Hepatocyte (in vitro differentiated cells): ENCODE measurements around the gene MTA3. TPM values are rescaled to one million over a fixed set of nuclear protein-coding genes. Genes with fewer than 3 reads are reported as not detected.

Source experiments
- DNase-seq: peaks from one replicate; pipeline ENCODE4 v3.0.0-alpha.2; 2016; ENCODE audit warnings: low spot score
- H2AFZ ChIP-seq: fragments of 200-600 bp; sonication (generic); 2 replicates; pipeline ENCODE4 v1.6.0; 2016; ENCODE audit warnings: antibody characterized with exemption, mild to moderate bottlenecking
- H3K27ac ChIP-seq: fragments of 200-600 bp; sonication (generic); 2 replicates; pipeline ENCODE4 v1.5.1; 2016; ENCODE audit warnings: mild to moderate bottlenecking
- H3K27me3 ChIP-seq: fragments of 200-600 bp; sonication (generic); 2 replicates; pipeline ENCODE4 v1.6.1; 2016
- H3K36me3 ChIP-seq: fragments of 200-600 bp; sonication (generic); replicated peaks from 2 replicates; pipeline ENCODE4 v1.5.1; 2016; ENCODE audit warnings: low read depth; ENCODE audit not compliant: insufficient read depth
- H3K4me1 ChIP-seq: fragments of 200-600 bp; sonication (generic); 2 replicates; pipeline ENCODE4 v1.5.1; 2016; ENCODE audit warnings: mild to moderate bottlenecking, moderate library complexity; ENCODE audit not compliant: insufficient read depth
- H3K4me2 ChIP-seq: fragments of 200-600 bp; sonication (generic); 2 replicates; pipeline ENCODE4 v1.6.0; 2016
- H3K4me3 ChIP-seq: fragments of 200-600 bp; sonication (generic); 2 replicates; pipeline ENCODE4 v1.5.1; 2016; ENCODE audit warnings: mild to moderate bottlenecking
- H3K79me2 ChIP-seq: fragments of 200-600 bp; sonication (generic); 2 replicates; pipeline ENCODE4 v1.6.0; 2017; ENCODE audit warnings: mild to moderate bottlenecking
- H3K9me2 ChIP-seq: fragments of 200-600 bp; sonication (generic); replicated peaks from 2 replicates; pipeline ENCODE4 v1.6.0; 2017; ENCODE audit warnings: mild to moderate bottlenecking; ENCODE audit not compliant: insufficient read depth
- H3K9me3 ChIP-seq: fragments of 200-600 bp; sonication (generic); 2 replicates; pipeline ENCODE4 v1.5.1; 2016; ENCODE audit warnings: low read depth, mild to moderate bottlenecking
- H4K20me1 ChIP-seq: fragments of 200-600 bp; sonication (generic); 2 replicates; pipeline ENCODE4 v1.6.0; 2016; ENCODE audit warnings: mild to moderate bottlenecking; ENCODE audit not compliant: insufficient read depth, poor library complexity, severe bottlenecking
- EZH2 ChIP-seq: fragments of 200-600 bp; sonication (generic); IDR thresholded peaks from 2 replicates; pipeline ENCODE4 v1.6.1; 2016; ENCODE audit warnings: antibody characterized with exemption, mild to moderate bottlenecking, borderline replicate concordance
- EZH2phosphoT487 ChIP-seq: fragments of 200-600 bp; sonication (generic); IDR thresholded peaks from one replicate; pipeline ENCODE4 v1.6.1; 2018; ENCODE audit warnings: antibody characterized with exemption, mild to moderate bottlenecking, low read depth, moderate library complexity; ENCODE audit not compliant: unreplicated experiment, severe bottlenecking
- WGBS: methylation state at CpG from one replicate; pipeline ENCODE4 v1.1.6; 2016; ENCODE audit warnings: low lambda C conversion rate; ENCODE audit errors: missing lambda C conversion rate; 5-methylcytosine and 5-hydroxymethylcytosine counted together
- polyA plus RNA-seq: library from polyadenylated mRNA; unstranded; fragments of >200 nt; fragmentation: Nextera tagmentation; extraction: Ambion mirVana; gene quantifications from 2 replicates; pipeline ENCODE4 v1.2.1, GENCODE V29; 2016
- total RNA-seq: library from RNA; depleted of rRNA; stranded (reverse); fragments of >200 nt; gene quantifications from 2 replicates; pipeline ENCODE4 v1.2.3, GENCODE V29; 2014
- TF ChIP-seq, protein P1 (sequence below): fragments of 200-600 bp; sonication (generic); IDR thresholded peaks from 2 replicates; pipeline ENCODE4 v1.5.1; 2016; ENCODE audit warnings: antibody characterized with exemption, mild to moderate bottlenecking; ENCODE audit not compliant: poor library complexity

The MTA3 gene
- total and polyA plus RNA-seq, 2 experiments from 2014 or later, result 34.6 to 44.3 TPM

DNA sequence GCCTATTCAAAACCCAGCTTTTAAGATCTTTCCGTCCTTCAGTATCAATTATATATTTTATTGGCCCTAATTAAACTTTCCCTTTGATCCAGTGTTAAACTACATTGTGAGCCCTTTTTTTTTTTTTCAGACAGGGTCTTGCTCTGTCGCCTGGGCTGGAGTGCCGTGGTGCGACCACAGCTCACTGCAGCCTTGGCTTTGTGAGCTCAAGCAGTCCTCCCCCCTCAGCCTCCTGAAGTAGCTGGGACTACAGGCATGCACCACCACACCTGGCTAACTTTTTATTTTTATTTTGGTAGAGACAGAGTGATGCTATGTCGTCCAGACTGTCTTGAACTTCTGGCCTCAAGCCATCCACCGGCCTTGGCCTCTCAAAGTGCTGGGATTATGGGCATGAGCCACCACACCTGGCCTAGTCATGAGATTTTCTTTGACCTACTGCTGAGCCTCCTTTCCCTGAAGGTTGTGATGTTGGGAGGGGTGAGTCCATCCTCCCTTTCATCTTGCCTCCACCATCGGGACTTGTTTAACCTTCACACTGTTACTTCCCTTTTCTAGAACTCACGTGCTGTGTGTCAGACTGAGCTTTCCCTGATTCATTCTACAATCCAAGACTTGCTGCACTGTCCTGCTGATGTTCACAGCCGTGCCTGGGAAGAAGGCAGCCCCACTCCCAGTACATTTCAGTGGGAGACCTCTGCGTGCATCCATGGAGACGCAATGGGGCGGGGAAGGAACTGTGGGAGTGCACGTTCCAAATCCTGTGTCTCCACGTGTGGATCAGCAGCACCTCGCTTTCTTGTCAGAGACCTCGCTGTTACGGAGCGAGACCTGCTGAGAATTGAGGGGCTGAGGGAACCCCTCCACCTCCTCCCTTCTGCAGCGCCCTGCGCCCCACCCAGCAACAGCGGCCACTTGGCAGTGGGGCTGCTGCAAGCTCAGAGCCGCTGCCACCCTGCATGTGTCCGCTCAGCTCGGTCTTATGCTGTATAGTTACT, 184.7 kb downstream of the MTA3 start:
- TF ChIP-seq EZH2 (no peak), EZH2phosphoT487 (no peak)
- TF ChIP-seq, protein P1, sequence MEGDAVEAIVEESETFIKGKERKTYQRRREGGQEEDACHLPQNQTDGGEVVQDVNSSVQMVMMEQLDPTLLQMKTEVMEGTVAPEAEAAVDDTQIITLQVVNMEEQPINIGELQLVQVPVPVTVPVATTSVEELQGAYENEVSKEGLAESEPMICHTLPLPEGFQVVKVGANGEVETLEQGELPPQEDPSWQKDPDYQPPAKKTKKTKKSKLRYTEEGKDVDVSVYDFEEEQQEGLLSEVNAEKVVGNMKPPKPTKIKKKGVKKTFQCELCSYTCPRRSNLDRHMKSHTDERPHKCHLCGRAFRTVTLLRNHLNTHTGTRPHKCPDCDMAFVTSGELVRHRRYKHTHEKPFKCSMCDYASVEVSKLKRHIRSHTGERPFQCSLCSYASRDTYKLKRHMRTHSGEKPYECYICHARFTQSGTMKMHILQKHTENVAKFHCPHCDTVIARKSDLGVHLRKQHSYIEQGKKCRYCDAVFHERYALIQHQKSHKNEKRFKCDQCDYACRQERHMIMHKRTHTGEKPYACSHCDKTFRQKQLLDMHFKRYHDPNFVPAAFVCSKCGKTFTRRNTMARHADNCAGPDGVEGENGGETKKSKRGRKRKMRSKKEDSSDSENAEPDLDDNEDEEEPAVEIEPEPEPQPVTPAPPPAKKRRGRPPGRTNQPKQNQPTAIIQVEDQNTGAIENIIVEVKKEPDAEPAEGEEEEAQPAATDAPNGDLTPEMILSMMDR, result no peak
- H3K79me2 ChIP-seq, result no peaks in the 10 kb centered on the region
- H2AFZ ChIP-seq, result no peak overlapping the region
- H3K27me3 ChIP-seq, result no peaks in the 10 kb centered on the region
- H3K36me3 ChIP-seq, result no peaks in the 10 kb centered on the region
- WGBS, result 91% methylated on average over 24 of the region's 24 CpGs
- peaks cover 5% of the 10 kb centered on the region for H3K4me1 ChIP-seq
- no peaks in the 10 kb centered on the region for H3K9me2 ChIP-seq
- H4K20me1 ChIP-seq, result no peaks in the 10 kb centered on the region
- no peak overlapping the region for H3K4me2 ChIP-seq
- no peak for DNase-seq
- no peaks in the 10 kb centered on the region for H3K9me3 ChIP-seq
- H3K4me3 ChIP-seq, result no peak overlapping the region
- no peak overlapping the region for H3K27ac ChIP-seq

DNA sequence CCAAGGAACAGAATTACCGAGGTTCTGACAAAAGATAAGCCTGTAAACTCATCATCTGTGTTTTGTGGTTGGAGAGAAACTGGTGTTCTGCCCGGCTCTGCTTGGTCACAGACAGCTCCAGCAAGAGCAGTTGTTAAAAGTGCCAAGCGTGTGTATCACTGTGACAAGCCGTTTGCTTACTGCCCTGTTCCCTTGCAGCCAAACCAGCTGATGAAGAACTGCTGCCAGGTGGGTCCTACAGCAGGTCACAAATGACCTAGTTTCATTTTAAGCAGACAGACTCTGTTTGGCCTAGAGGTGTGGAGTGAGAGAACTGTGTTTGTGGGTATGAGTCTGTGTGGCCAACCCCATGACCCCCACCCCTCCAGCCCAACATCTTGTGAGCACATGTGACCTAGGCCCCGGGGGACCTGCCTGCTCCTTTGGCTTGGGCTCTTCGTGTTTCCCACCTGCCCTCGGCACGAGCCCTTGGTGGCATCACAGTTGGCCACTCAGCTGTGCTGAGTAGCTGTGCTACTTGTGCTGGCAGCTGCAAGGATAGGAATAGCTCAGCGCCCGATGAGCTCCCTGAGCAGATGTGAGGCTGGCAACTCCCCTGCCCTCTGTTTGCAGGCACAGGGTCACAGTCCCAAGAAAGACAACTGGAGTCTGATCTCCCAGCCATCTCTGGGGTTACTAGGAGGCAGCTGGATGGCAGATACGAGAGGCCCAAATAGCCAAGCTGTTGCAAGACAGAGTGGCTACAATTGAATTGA, 185.8 kb downstream of the MTA3 start:
- Histone ChIP-seq H3K27me3 (no peaks in the 10 kb centered on the region), H3K9me2 (no peaks in the 10 kb centered on the region), H3K4me2 (no peak overlapping the region), H3K79me2 (no peaks in the 10 kb centered on the region), H3K4me1 (peaks cover 5% of the 10 kb centered on the region), H3K9me3 (no peaks in the 10 kb centered on the region), H4K20me1 (no peaks in the 10 kb centered on the region), H3K27ac (no peak overlapping the region), H3K36me3 (no peaks in the 10 kb centered on the region), H2AFZ (no peak overlapping the region), H3K4me3 (no peak overlapping the region)
- DNase-seq, result no peak
- WGBS, result 69% methylated on average over 10 of the region's 11 CpGs
- no peak for TF ChIP-seq EZH2
- TF ChIP-seq, protein P1, result no peak
- no peak for TF ChIP-seq EZH2phosphoT487

DNA sequence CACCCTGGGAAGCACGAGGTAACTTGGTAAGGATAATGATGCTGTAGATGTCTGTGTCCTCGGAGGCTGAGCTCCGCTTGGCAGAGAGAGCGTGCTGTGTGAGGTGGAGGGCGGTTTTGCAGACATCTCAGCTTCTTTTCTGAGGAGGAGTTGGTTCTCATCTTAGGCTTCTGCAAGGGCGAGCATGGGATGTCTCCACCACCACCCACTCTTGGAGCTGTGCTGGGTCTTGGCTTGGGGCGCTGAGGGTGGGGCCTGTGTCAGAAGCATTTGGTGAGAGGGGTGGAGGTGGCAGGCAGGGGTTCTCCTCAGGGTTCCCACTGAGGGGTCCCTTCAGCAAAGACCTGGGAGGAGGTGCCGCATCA, 186.3 kb downstream of the MTA3 start:
- Histone ChIP-seq H4K20me1 (no peaks in the 10 kb centered on the region), H3K4me1 (peaks cover 5% of the 10 kb centered on the region), H3K27me3 (no peaks in the 10 kb centered on the region), H3K27ac (no peak overlapping the region), H2AFZ (no peak overlapping the region), H3K79me2 (no peaks in the 10 kb centered on the region), H3K4me3 (no peak overlapping the region), H3K4me2 (no peak overlapping the region), H3K36me3 (no peaks in the 10 kb centered on the region), H3K9me3 (no peaks in the 10 kb centered on the region), H3K9me2 (no peaks in the 10 kb centered on the region)
- TF ChIP-seq EZH2 (no peak), EZH2phosphoT487 (no peak)
- TF ChIP-seq, protein P1, result no peak
- DNase-seq, result no peak
- WGBS, result 97% methylated on average over 8 of the region's 8 CpGs
